Neural progenitor cell (in vitro differentiated cells): ENCODE data around the gene ALOX12B.

Experiments used
- EZH2 ChIP-seq: fragments of 200-600 bp; sonication (generic); IDR thresholded peaks from 2 replicates; pipeline ENCODE4 v1.6.1; 2017; ENCODE audit warnings: antibody characterized with exemption, mild to moderate bottlenecking, moderate library complexity
- EZH2phosphoT487 ChIP-seq: fragments of 200-600 bp; sonication (generic); IDR thresholded peaks from 2 replicates; pipeline ENCODE4 v1.6.1; 2017; ENCODE audit warnings: antibody characterized with exemption
- TF ChIP-seq, protein P1 (sequence below): fragments of 200-600 bp; sonication (generic); IDR thresholded peaks from 2 replicates; pipeline ENCODE4 v1.5.1; 2017; ENCODE audit warnings: antibody characterized with exemption, mild to moderate bottlenecking

DNA sequence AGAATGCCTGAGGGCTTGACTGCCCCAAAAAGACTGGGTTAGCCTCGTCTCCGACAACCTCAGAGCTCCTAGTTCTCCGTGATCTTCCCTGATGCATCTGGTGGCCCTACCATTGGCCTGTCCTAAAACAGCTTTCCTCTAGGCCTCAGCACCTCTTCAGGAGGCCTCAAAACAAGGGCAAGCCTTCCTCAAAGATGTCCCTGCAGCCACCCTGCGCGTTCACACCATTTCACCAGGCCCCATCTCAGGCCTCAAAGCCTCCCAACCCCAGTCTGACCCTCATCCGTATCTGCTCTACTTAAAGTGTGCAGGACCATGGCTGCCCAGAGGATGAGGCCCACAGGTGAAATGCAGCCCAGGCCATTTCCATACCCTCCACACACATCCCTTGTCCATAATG, 23.4 kb upstream of the ALOX12B start:
- TF ChIP-seq, protein P1, sequence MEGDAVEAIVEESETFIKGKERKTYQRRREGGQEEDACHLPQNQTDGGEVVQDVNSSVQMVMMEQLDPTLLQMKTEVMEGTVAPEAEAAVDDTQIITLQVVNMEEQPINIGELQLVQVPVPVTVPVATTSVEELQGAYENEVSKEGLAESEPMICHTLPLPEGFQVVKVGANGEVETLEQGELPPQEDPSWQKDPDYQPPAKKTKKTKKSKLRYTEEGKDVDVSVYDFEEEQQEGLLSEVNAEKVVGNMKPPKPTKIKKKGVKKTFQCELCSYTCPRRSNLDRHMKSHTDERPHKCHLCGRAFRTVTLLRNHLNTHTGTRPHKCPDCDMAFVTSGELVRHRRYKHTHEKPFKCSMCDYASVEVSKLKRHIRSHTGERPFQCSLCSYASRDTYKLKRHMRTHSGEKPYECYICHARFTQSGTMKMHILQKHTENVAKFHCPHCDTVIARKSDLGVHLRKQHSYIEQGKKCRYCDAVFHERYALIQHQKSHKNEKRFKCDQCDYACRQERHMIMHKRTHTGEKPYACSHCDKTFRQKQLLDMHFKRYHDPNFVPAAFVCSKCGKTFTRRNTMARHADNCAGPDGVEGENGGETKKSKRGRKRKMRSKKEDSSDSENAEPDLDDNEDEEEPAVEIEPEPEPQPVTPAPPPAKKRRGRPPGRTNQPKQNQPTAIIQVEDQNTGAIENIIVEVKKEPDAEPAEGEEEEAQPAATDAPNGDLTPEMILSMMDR: no peak
- TF ChIP-seq EZH2: no peak
- TF ChIP-seq EZH2phosphoT487: no peak
